ENCODE measurements around the gene KIAA2012.

Gene KIAA2012

DNA sequence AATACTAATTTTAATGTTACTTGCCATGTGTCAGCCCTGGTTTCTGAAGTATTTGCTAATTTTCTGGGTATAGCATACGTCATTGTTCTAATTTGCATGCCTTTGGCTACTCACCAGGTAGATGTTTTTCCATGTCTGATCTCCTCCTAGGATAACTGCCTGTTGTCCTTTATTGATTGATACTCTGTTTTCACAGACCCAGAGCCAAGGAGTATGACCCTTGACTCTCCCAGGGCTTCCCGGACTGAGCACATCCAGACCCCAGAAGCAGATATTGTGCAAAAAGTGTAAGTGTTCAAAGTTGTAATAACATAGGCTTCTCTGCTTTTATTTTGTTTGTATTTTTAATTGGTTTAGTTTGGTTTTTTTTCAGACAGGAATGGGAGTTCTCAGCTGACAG lies 111.5 kb downstream of the KIAA2012 start:
- no peak for TF ChIP-seq ARNT (IDR thresholded peaks at IDR 0.05)
- TF ChIP-seq, protein P1, sequence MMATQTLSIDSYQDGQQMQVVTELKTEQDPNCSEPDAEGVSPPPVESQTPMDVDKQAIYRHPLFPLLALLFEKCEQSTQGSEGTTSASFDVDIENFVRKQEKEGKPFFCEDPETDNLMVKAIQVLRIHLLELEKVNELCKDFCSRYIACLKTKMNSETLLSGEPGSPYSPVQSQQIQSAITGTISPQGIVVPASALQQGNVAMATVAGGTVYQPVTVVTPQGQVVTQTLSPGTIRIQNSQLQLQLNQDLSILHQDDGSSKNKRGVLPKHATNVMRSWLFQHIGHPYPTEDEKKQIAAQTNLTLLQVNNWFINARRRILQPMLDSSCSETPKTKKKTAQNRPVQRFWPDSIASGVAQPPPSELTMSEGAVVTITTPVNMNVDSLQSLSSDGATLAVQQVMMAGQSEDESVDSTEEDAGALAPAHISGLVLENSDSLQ (IDR thresholded peaks at IDR 0.05), result no peak
- no peak for TF ChIP-seq TARDBP (IDR thresholded peaks at IDR 0.05)
- no peak for TF ChIP-seq L3MBTL2 (conservative IDR thresholded peaks at IDR 0.05)
- TF ChIP-seq ELF4 (IDR thresholded peaks at IDR 0.05), result no peak
- TF ChIP-seq FOXK2 (IDR thresholded peaks at IDR 0.05), result no peak
- TF ChIP-seq HDGF (IDR thresholded peaks at IDR 0.05; ENCODE audit: borderline replicate concordance), result no peak
- TF ChIP-seq FOXM1 (IDR thresholded peaks at IDR 0.05; ENCODE audit: borderline replicate concordance), result no peak
- TF ChIP-seq LEF1 (IDR thresholded peaks at IDR 0.05; ENCODE audit: borderline replicate concordance), result no peak
- no peak for TF ChIP-seq SUZ12 (IDR thresholded peaks at IDR 0.05)
- TF ChIP-seq BHLHE40 (IDR thresholded peaks at IDR 0.05; ENCODE audit: borderline replicate concordance), result no peak
- TF ChIP-seq ZNF384 (IDR thresholded peaks at IDR 0.05), result no peak
- TF ChIP-seq NFRKB (IDR thresholded peaks at IDR 0.05), result no peak
- no peak for TF ChIP-seq FOXA1 (IDR thresholded peaks at IDR 0.05)
- no peak for DNase-seq (ENCODE audit: extremely low spot score)
- ChIA-PET CTCF (no interaction called here), POLR2A (no interaction called here)

DNA sequence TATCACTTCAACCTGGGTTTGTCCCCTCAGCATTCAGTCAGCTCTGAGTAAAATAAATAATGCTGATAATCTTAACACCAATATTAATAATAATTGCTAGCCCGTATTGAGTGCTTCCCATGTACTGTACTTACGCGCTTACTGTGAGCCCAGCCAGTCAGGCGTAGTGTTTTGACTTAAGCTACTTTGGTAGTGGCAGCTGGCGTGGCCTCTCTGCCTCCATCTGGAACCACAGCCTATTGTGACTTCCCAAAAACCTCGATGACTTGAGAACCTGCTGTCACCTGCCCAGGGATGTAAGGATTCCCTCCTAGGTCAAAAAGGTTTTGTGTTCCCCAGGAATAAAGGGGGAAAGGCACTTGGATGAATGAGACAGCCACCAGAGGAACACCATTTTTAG lies 112.1 kb downstream of the KIAA2012 start:
- DNase-seq (ENCODE audit: extremely low spot score), result no peak
- TF ChIP-seq FOXK2 (IDR thresholded peaks at IDR 0.05) (no peak), FOXM1 (IDR thresholded peaks at IDR 0.05; ENCODE audit: borderline replicate concordance) (no peak), SP1 (IDR thresholded peaks at IDR 0.05) (no peak), FOXA1 (IDR thresholded peaks at IDR 0.05) (no peak), SUZ12 (IDR thresholded peaks at IDR 0.05) (no peak), L3MBTL2 (conservative IDR thresholded peaks at IDR 0.05) (no peak), ZNF384 (IDR thresholded peaks at IDR 0.05) (no peak), BHLHE40 (IDR thresholded peaks at IDR 0.05; ENCODE audit: borderline replicate concordance) (no peak), HDGF (IDR thresholded peaks at IDR 0.05; ENCODE audit: borderline replicate concordance) (no peak), TARDBP (IDR thresholded peaks at IDR 0.05) (no peak), ARNT (IDR thresholded peaks at IDR 0.05) (no peak)
- TF ChIP-seq, protein P1 (IDR thresholded peaks at IDR 0.05), result no peak
- ChIA-PET POLR2A (no interaction called here), CTCF (no interaction called here)

DNA sequence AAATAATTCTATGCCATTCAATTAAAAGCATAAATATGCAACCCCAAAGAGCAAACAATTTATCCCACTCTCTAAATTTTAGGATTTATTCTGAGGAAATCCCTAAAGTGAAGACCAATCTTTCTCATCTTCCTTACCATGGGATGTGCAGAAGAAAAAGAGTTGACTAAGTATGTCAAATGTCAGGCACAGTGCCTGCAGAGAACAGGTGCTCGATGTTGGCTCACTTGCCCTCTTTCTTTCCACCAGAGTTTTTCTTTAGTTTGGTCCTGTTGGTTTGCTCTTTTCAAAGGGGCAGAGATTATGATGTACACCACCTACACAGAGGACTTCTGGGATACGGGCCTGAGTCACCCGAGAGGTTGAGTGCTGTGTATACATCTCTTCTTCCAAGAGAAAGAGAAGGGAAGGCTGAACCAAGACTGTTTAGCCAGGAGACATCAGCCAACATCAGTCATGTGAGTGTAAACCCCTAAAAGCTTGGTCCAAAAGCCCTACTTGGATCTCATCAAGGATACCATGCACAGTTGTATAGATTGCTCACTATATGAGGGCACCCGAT lies 113.7 kb downstream of the KIAA2012 start:
- DNase-seq (ENCODE audit: extremely low spot score), result no peak
- ChIA-PET POLR2A (no interaction called here), CTCF (no interaction called here)
- TF ChIP-seq, protein P1 (IDR thresholded peaks at IDR 0.05), result no peak
- TF ChIP-seq FOXA1 (IDR thresholded peaks at IDR 0.05) (no peak), FOXK2 (IDR thresholded peaks at IDR 0.05) (no peak), TARDBP (IDR thresholded peaks at IDR 0.05) (no peak), NFRKB (IDR thresholded peaks at IDR 0.05) (no peak)

DNA sequence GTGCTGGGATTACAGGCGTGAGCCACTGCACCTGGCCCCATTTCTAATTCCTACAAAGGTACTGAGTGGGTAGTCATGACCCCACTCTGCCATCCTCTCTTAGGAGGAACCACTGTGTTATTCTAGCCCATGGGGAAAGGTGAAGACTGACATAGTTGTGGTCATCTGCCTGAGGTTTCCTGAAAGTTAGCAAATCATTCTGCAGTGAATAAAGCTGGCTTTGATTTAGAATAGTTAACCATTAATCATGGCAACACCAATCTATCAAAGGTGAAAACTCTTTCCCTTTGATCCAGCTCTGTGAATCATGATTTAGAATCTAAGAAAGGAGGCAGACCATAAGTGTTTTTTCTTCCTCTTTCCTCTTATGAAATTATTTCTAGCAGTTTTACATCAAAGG lies 114.5 kb downstream of the KIAA2012 start:
- TF ChIP-seq CTBP1 (IDR thresholded peaks at IDR 0.05; ENCODE audit: borderline replicate concordance) (no peak), FOXK2 (IDR thresholded peaks at IDR 0.05) (no peak), ZNF384 (IDR thresholded peaks at IDR 0.05) (no peak), LEF1 (IDR thresholded peaks at IDR 0.05; ENCODE audit: borderline replicate concordance) (no peak), ELF4 (IDR thresholded peaks at IDR 0.05) (no peak), SUZ12 (IDR thresholded peaks at IDR 0.05) (no peak), NFRKB (IDR thresholded peaks at IDR 0.05) (no peak), HDGF (IDR thresholded peaks at IDR 0.05; ENCODE audit: borderline replicate concordance) (no peak), L3MBTL2 (conservative IDR thresholded peaks at IDR 0.05) (no peak), FOXM1 (IDR thresholded peaks at IDR 0.05; ENCODE audit: borderline replicate concordance) (no peak), TARDBP (IDR thresholded peaks at IDR 0.05) (no peak), FOXA1 (IDR thresholded peaks at IDR 0.05) (no peak), SP1 (IDR thresholded peaks at IDR 0.05) (no peak), ARNT (IDR thresholded peaks at IDR 0.05) (no peak), BHLHE40 (IDR thresholded peaks at IDR 0.05; ENCODE audit: borderline replicate concordance) (no peak)
- TF ChIP-seq, protein P1 (IDR thresholded peaks at IDR 0.05), result no peak
- no peak for DNase-seq (ENCODE audit: extremely low spot score)
- ChIA-PET CTCF (no interaction called here), POLR2A (no interaction called here)

DNA sequence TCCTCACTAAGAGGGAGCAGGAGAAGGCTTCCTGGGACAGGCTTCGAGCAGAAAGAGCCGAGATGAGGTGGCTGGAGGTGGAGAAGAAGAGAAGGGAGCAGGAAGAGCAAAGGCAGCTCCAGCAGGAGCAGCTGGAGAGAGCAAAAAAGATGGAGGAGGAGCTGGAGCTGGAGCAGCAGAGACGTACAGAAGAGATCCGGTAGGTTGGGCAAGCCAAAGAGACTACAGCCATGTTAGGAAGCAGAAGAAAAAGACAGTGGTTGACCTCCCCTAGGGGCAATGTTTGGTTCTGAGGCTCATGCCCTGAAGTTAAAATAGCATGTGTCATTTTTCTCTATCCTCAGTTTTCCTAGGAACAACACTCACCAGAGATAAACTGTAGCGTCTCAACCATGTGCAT lies 120.2 kb downstream of the KIAA2012 start:
- DNase-seq (ENCODE audit: extremely low spot score), result no peak
- ChIA-PET POLR2A (interaction anchor here (0.9 to 1.5 kb wide), 2 partner anchors 9 to 45 kb away, joined by 3 to 4 read pairs; partner anchors contain the start of gene SUMO1), CTCF (no interaction called here)
- TF ChIP-seq L3MBTL2 (conservative IDR thresholded peaks at IDR 0.05), result no peak
- TF ChIP-seq FOXM1 (IDR thresholded peaks at IDR 0.05; ENCODE audit: borderline replicate concordance), result no peak
- no peak for TF ChIP-seq SP1 (IDR thresholded peaks at IDR 0.05)
- TF ChIP-seq, protein P1 (IDR thresholded peaks at IDR 0.05), result no peak
- TF ChIP-seq BHLHE40 (IDR thresholded peaks at IDR 0.05; ENCODE audit: borderline replicate concordance), result no peak
- no peak for TF ChIP-seq FOXK2 (IDR thresholded peaks at IDR 0.05)
- no peak for TF ChIP-seq ARNT (IDR thresholded peaks at IDR 0.05)
- no peak for TF ChIP-seq HDGF (IDR thresholded peaks at IDR 0.05; ENCODE audit: borderline replicate concordance)
- no peak for TF ChIP-seq CTBP1 (IDR thresholded peaks at IDR 0.05; ENCODE audit: borderline replicate concordance)
- TF ChIP-seq TARDBP (IDR thresholded peaks at IDR 0.05), result no peak
- TF ChIP-seq ELF4 (IDR thresholded peaks at IDR 0.05), result no peak
- no peak for TF ChIP-seq FOXA1 (IDR thresholded peaks at IDR 0.05)
- no peak for TF ChIP-seq ZNF384 (IDR thresholded peaks at IDR 0.05)
- TF ChIP-seq SUZ12 (IDR thresholded peaks at IDR 0.05), result no peak
